K562 (cell line): ENCODE measurements around the gene ZFYVE28. TPM values are rescaled to one million over a fixed set of nuclear protein-coding genes. Genes with fewer than 3 reads are reported as not detected.

Source experiments
- DEAF1 ChIP-seq: fragments of 450-650 bp; formaldehyde crosslinking; IDR thresholded peaks from 2 replicates; pipeline ENCODE4 v1.4.0; 2020; ENCODE audit warnings: mild to moderate bottlenecking, moderate library complexity
- ELF1 ChIP-seq: fragments of 200-800 bp; sonication (Bioruptor generic); IDR thresholded peaks from 2 replicates; pipeline ENCODE4 v1.6.1; 2016; ENCODE audit warnings: missing genetic modification characterization, missing compliant biosample characterization
- FOXJ3 ChIP-seq: sonication (generic); formaldehyde crosslinking; IDR thresholded peaks from 2 replicates; pipeline ENCODE4 v1.4.0; 2020; ENCODE audit warnings: mild to moderate bottlenecking, missing genetic modification reagents
- FOXP4 ChIP-seq: sonication (generic); formaldehyde crosslinking; IDR thresholded peaks from 2 replicates; pipeline ENCODE4 v1.8.0; 2022; ENCODE audit warnings: mild to moderate bottlenecking, missing genetic modification reagents, borderline replicate concordance
- HCFC1 ChIP-seq: IDR thresholded peaks from 2 replicates; pipeline ENCODE4 v1.6.1; 2012; ENCODE audit warnings: low read depth, low read length, improper control_type of control experiment
- L3MBTL2 ChIP-seq: fragments of 450-650 bp; IDR thresholded peaks from 2 replicates; pipeline ENCODE4 v1.6.1; 2016; ENCODE audit warnings: mild to moderate bottlenecking, moderate library complexity
- MBD1 ChIP-seq: fragments of 250-450 bp; sonication (Bioruptor Pico); IDR thresholded peaks from 2 replicates; pipeline ENCODE4 v1.8.0; 2022; ENCODE audit warnings: inconsistent platforms
- PHF8 ChIP-seq: fragments of 200-600 bp; sonication (generic); IDR thresholded peaks from 2 replicates; pipeline ENCODE4 v1.6.1; 2012; ENCODE audit warnings: mixed run types, mild to moderate bottlenecking, inconsistent platforms, low read length, moderate library complexity, borderline replicate concordance
- SFPQ ChIP-seq: fragments of 200-400 bp; formaldehyde crosslinking; IDR thresholded peaks from 2 replicates; pipeline ENCODE4 v1.6.1; 2017; ENCODE audit warnings: mild to moderate bottlenecking, low read depth, low read length, moderate library complexity
- SIN3A ChIP-seq, 2 experiments: fragments of 150-350 bp in 1 of 2; IDR thresholded peaks; 2 replicates each; pipeline ENCODE4 v1.6.1; 2011 to 2016; ENCODE audit warnings: borderline replicate concordance in 2 of 2, low read depth in 2 of 2, low read length in 2 of 2, mild to moderate bottlenecking in 2 of 2, moderate library complexity in 2 of 2; ENCODE audit not compliant: control insufficient read depth in 1 of 2
- ZNF79 ChIP-seq: fragments of 250-450 bp; sonication (Bioruptor Pico); IDR thresholded peaks from 2 replicates; pipeline ENCODE4 v1.4.0; 2020; ENCODE audit warnings: low read depth, mild to moderate bottlenecking, moderate library complexity
- polyA plus RNA-seq, 8 experiments: library from polyadenylated mRNA; depleted of rRNA in 4 of 8; stranded (reverse) in 5 of 8; unstranded in 3 of 8; fragments of >200 nt; fragmentation: Nextera tagmentation in 2 of 8; fragmentation: Illumina TruSeq in 1 of 8; extraction: Ambion mirVana in 2 of 8; extraction: Trizol in 1 of 8; gene quantifications; 2 replicates each; pipeline versions ENCODE4 v1.2.1 to v1.2.3, GENCODE V29; 2011 to 2014; ENCODE audit warnings: inconsistent platforms in 1 of 8, missing spikeins in 1 of 8
- total RNA-seq, 7 experiments: library from RNA; depleted of rRNA in 6 of 7; stranded (reverse); fragments of >200 nt in 6 of 7; fragmentation: Illumina TruSeq in 2 of 7; extraction: Trizol in 2 of 7; gene quantifications; 2 replicates each; pipeline versions ENCODE4 v1.2.1 to v1.2.3, GENCODE V29; 2011 to 2021; ENCODE audit warnings: low replicate concordance in 1 of 7
- TF ChIP-seq, protein P1 (sequence below): sonication (generic); formaldehyde crosslinking; IDR thresholded peaks from 2 replicates; pipeline ENCODE4 v1.8.1; 2023; ENCODE audit warnings: mild to moderate bottlenecking, missing genetic modification reagents
- TF ChIP-seq, protein P2 (sequence below): fragments of 250-450 bp; sonication (Bioruptor Pico); IDR thresholded peaks from 2 replicates; pipeline ENCODE4 v1.5.1; 2021; ENCODE audit warnings: mild to moderate bottlenecking

The ZFYVE28 gene
- total and polyA plus RNA-seq, 9 of the 15 experiments (the other 6 are each of a cell fraction or from before 2014, with no cell fraction given): 1.3 to 24.8 (median 8.9) TPM

GRCh38 chr4:2441393-2442174, 23.1 kb upstream of the ZFYVE28 start (continued):
- TF ChIP-seq DEAF1 (CRISPR knock-in tag) (peak; percentile 75), SFPQ (no peak), PHF8 (peak; percentile 11; the same call in 1 of the 2 replicates), FOXP4 (CRISPR knock-in tag) (no peak), MBD1 (CRISPR knock-in tag) (no peak), SIN3A (IDR thresholded peaks at IDR 0.05; ENCODE audit: borderline replicate concordance in 2 of 2, control insufficient read depth in 1 of 2, low read depth in 2 of 2, low read length in 2 of 2) (no peak), ELF1 (peak; percentile 55), HCFC1 (peak; percentile 61), ZNF79 (no peak), FOXJ3 (CRISPR knock-in tag) (no peak), L3MBTL2 (peak; percentile 32)
- TF ChIP-seq, protein P1, sequence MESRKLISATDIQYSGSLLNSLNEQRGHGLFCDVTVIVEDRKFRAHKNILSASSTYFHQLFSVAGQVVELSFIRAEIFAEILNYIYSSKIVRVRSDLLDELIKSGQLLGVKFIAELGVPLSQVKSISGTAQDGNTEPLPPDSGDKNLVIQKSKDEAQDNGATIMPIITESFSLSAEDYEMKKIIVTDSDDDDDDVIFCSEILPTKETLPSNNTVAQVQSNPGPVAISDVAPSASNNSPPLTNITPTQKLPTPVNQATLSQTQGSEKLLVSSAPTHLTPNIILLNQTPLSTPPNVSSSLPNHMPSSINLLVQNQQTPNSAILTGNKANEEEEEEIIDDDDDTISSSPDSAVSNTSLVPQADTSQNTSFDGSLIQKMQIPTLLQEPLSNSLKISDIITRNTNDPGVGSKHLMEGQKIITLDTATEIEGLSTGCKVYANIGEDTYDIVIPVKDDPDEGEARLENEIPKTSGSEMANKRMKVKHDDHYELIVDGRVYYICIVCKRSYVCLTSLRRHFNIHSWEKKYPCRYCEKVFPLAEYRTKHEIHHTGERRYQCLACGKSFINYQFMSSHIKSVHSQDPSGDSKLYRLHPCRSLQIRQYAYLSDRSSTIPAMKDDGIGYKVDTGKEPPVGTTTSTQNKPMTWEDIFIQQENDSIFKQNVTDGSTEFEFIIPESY (CRISPR knock-in tag): peak; percentile 79
- TF ChIP-seq, protein P2, sequence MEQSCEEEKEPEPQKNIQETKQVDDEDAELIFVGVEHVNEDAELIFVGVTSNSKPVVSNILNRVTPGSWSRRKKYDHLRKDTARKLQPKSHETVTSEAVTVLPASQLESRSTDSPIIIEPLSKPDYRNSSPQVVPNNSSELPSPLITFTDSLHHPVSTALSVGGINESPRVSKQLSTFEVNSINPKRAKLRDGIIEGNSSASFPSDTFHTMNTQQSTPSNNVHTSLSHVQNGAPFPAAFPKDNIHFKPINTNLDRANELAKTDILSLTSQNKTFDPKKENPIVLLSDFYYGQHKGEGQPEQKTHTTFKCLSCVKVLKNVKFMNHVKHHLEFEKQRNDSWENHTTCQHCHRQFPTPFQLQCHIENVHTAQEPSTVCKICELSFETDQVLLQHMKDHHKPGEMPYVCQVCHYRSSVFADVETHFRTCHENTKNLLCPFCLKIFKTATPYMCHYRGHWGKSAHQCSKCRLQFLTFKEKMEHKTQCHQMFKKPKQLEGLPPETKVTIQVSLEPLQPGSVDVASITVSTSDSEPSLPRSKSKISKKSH: no peak
